Muscle of leg (tissue), 11 donors: ENCODE data around the gene RLF. TPM values are rescaled to one million over a fixed set of nuclear protein-coding genes. Genes with fewer than 3 reads are reported as not detected.
"Not testable (repeated sequence)": the region's sequence is repeated elsewhere in the genome, so short reads cannot be mapped to it uniquely, and the experiment has no call there.

ENCODE experiments used
- DNase-seq: peaks from one replicate; pipeline ENCODE4 v3.0.0; 2013
- H3K27ac ChIP-seq: one replicate; pipeline ENCODE4 v1.5.1; 2013; ENCODE audit warnings: mild to moderate bottlenecking, low read length, control low read depth
- H3K27me3 ChIP-seq: one replicate; pipeline ENCODE4 v1.6.1; 2013; ENCODE audit warnings: low read length; ENCODE audit not compliant: control insufficient read depth, insufficient read depth
- H3K36me3 ChIP-seq: one replicate; pipeline ENCODE4 v1.6.1; 2013; ENCODE audit warnings: low read length; ENCODE audit not compliant: control insufficient read depth, insufficient read depth
- H3K4me1 ChIP-seq: one replicate; pipeline ENCODE4 v1.6.1; 2013; ENCODE audit warnings: low read length; ENCODE audit not compliant: control insufficient read depth, insufficient read depth
- H3K4me3 ChIP-seq: one replicate; pipeline ENCODE4 v1.5.1; 2013; ENCODE audit warnings: low read length, control low read depth
- H3K9me3 ChIP-seq: replicated peaks from 2 replicates; pipeline ENCODE4 v1.6.1; 2013; ENCODE audit warnings: low read depth, low read length; ENCODE audit not compliant: control insufficient read depth
- WGBS: methylation state at CpG from one replicate; pipeline ENCODE4 v1.1.5; 2013; ENCODE audit warnings: missing lambda C conversion rate; ENCODE audit not compliant: insufficient coverage; 5-methylcytosine and 5-hydroxymethylcytosine counted together
- polyA plus RNA-seq, 8 donors: library from polyadenylated mRNA; unstranded; fragments of 120-200 nt; gene quantifications; one replicate each; pipeline versions ENCODE4 v1.2.1 to v1.2.3, GENCODE V29; 2013; ENCODE audit warnings: inconsistent platforms in 1 of 8, low replicate concordance in 1 of 8; ENCODE audit not compliant: insufficient read length in 8 of 8, insufficient read depth in 1 of 8
- total RNA-seq: library from RNA; stranded (reverse); fragments of 120-200 nt; gene quantifications from one replicate; pipeline ENCODE4 v1.2.4, GENCODE V29; 2013

Gene RLF
- total and polyA plus RNA-seq, 9 donors, result 11.4 to 21.6 (median 14.0) TPM

- H3K4me1 ChIP-seq, result no peaks in the 10 kb centered on the region
- H3K27me3 ChIP-seq, result no peaks in the 10 kb centered on the region
- no peaks in the 10 kb centered on the region for H3K9me3 ChIP-seq
- no peak overlapping the region for H3K27ac ChIP-seq
- no peak for DNase-seq
- 100% methylated on average over 5 of the region's 7 CpGs for WGBS
- no peak overlapping the region for H3K4me3 ChIP-seq
- peaks cover 8% of the 10 kb centered on the region for H3K36me3 ChIP-seq
Measured at GRCh38 chr1:40185951-40186864, 25.0 kb downstream of the RLF start.

- no CpG with 5 or more reads among the region's 1 CpG for WGBS
Measured at GRCh38 chr1:40187399-40187798, 26.2 kb downstream of the RLF start.

GRCh38 chr1:40194639-40195038 is 33.5 kb downstream of the RLF start:
- not testable (repeated sequence) for DNase-seq, H3K27ac ChIP-seq, H3K4me1 ChIP-seq, H3K4me3 ChIP-seq, H3K27me3 ChIP-seq, H3K9me3 ChIP-seq
- 95% methylated on average over 4 of the region's 6 CpGs for WGBS
- H3K36me3 ChIP-seq, result peaks cover 21% of the 10 kb centered on the region

More at GRCh38 chr1:40187399-40187798, 26.2 kb downstream of the RLF start:
- no peak overlapping the region for H3K27ac ChIP-seq
- peaks cover 16% of the 10 kb centered on the region for H3K36me3 ChIP-seq
- no peaks in the 10 kb centered on the region for H3K4me1 ChIP-seq
- H3K4me3 ChIP-seq, result no peak overlapping the region
- DNase-seq, result no peak
- no peaks in the 10 kb centered on the region for H3K9me3 ChIP-seq
- H3K27me3 ChIP-seq, result no peaks in the 10 kb centered on the region

GRCh38 chr1:40197656-40198055 is 36.5 kb downstream of the RLF start:
- no peaks in the 10 kb centered on the region for H3K9me3 ChIP-seq
- H3K27me3 ChIP-seq, result no peaks in the 10 kb centered on the region
- no peak overlapping the region for H3K4me3 ChIP-seq
- no CpG with 5 or more reads among the region's 1 CpG for WGBS
- H3K27ac ChIP-seq, result no peak overlapping the region
- H3K4me1 ChIP-seq, result no peaks in the 10 kb centered on the region
- no peak for DNase-seq
- peaks cover 10% of the 10 kb centered on the region for H3K36me3 ChIP-seq

GRCh38 chr1:40199126-40199525 is 37.9 kb downstream of the RLF start:
- DNase-seq, result no peak
- Histone ChIP-seq H3K9me3 (no peaks in the 10 kb centered on the region), H3K36me3 (peaks cover 10% of the 10 kb centered on the region), H3K27me3 (no peaks in the 10 kb centered on the region), H3K4me3 (no peak overlapping the region), H3K4me1 (no peaks in the 10 kb centered on the region), H3K27ac (no peak overlapping the region)
- no CpG with 5 or more reads among the region's 3 CpGs for WGBS

- Histone ChIP-seq H3K36me3 (peaks cover 27% of the 10 kb centered on the region), H3K4me3 (no peak overlapping the region), H3K27ac (no peak overlapping the region), H3K27me3 (no peaks in the 10 kb centered on the region), H3K4me1 (no peaks in the 10 kb centered on the region), H3K9me3 (no peaks in the 10 kb centered on the region)
- WGBS, result 82% methylated on average over 2 of the region's 4 CpGs
- DNase-seq, result no peak
Measured at GRCh38 chr1:40204856-40205255, 43.7 kb downstream of the RLF start.

- Histone ChIP-seq H3K4me3 (no peak overlapping the region), H3K9me3 (no peaks in the 10 kb centered on the region), H3K27ac (no peak overlapping the region), H3K4me1 (no peaks in the 10 kb centered on the region), H3K27me3 (no peaks in the 10 kb centered on the region), H3K36me3 (peaks cover 24% of the 10 kb centered on the region)
- no peak for DNase-seq
- 95% methylated on average over 1 of the region's 3 CpGs for WGBS
Measured at GRCh38 chr1:40210511-40211204, 49.5 kb downstream of the RLF start.

GRCh38 chr1:40218333-40218732 is 57.1 kb downstream of the RLF start:
- Histone ChIP-seq H3K9me3 (no peaks in the 10 kb centered on the region), H3K27ac (no peak overlapping the region), H3K36me3 (peaks cover 7% of the 10 kb centered on the region), H3K4me1 (no peaks in the 10 kb centered on the region), H3K4me3 (no peak overlapping the region), H3K27me3 (no peaks in the 10 kb centered on the region)
- DNase-seq, result no peak
- whole genome bisulfite sequencing, result 82% methylated on average over 2 of the region's 5 CpGs

- not testable (repeated sequence) for H3K27ac ChIP-seq, H3K4me1 ChIP-seq, H3K9me3 ChIP-seq, H3K36me3 ChIP-seq, DNase-seq, H3K27me3 ChIP-seq, H3K4me3 ChIP-seq
- WGBS, result 94% methylated on average over 12 of the region's 18 CpGs
Measured at GRCh38 chr1:40221471-40221905, 60.3 kb downstream of the RLF start.

- DNase-seq, result no peak
- Histone ChIP-seq H3K9me3 (no peaks in the 10 kb centered on the region), H3K36me3 (peaks cover 5% of the 10 kb centered on the region), H3K4me3 (no peak overlapping the region), H3K27me3 (no peaks in the 10 kb centered on the region), H3K27ac (no peak overlapping the region), H3K4me1 (no peaks in the 10 kb centered on the region)
- WGBS, result no CpG with 5 or more reads among the region's 3 CpGs
Measured at GRCh38 chr1:40221977-40222772, 61.0 kb downstream of the RLF start.
